HL-60/S4 treated with retinoic acid at 250 ng/mL for 4 days and 3 days (cell line): ENCODE measurements around the gene PAX2.

Experiments used
- in situ Hi-C: fragments of 300-500 bp; cut with MboI; formaldehyde crosslinking; loops from 2 replicates; pipeline ENCODE4 v1.7.0; 2022; ENCODE audit warnings: low sequenced_read_pairs

PAX2 gene

DNA sequence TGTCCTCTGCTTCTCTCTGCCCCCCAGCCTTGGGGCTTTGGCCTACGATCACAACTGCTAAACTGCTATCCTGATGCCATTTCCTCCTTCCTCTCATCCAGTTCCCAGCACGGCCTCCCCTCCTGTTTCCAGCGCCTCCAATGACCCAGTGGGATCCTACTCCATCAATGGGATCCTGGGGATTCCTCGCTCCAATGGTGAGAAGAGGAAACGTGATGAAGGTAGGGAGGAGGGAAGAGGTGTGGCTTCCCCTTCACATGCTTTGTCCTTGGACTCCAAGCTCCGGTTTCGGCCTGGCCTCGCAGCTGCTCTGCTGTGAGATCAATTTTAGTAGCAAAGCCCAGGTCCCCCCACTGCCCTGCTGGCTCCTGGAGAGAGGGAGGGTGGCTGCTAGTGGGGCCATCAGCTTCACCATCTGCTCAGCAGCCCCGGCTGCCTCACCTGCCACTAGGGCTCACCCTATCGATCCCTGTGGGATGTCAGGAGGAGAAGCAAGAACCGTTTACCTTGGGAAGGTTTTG, 35.8 kb downstream of the PAX2 start:
- in situ Hi-C loops: no loop called here

DNA sequence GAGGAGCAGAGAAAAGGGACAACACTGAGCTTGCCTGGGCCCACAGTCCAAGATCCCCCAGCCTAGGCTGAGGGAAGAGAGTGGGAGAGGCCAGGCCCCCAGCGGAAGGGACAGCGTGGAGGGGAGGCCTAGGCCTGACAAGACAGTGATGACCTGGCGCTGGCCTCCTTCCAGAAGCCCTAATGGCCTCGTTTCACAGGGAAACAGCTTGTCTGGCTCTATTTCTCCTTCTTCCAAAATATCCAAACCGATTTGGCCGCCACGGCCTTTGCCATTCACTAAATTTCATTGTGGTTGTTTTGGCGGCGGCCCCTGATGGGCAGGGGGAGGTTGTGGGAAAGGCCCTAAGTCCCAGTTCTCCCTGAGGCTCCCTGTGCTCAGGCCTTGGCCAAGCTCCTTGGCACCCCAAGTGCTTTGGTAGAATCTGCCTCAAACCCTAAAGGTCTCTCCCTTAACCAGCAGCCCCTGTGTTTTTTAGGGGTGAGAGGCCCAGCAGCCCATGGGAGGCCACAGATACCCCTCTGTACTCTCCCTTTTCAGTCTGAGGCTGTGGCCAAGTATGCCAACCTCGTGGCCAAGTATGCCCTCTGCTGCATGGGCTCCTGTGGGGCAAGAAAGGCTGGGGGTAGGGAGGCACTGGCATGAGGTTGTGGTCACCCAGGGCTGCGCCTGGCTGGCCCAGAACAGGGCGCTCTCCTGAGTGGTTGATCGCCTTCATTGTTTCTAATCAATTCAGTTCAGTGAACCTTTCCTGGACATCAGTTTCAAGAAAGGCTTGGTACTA, 37.3 kb downstream of the PAX2 start:
- in situ Hi-C loops: no loop called here

GRCh38 chr10:100784126-100784525, 38.7 kb downstream of the PAX2 start:
- in situ Hi-C loops: no loop called here

DNA sequence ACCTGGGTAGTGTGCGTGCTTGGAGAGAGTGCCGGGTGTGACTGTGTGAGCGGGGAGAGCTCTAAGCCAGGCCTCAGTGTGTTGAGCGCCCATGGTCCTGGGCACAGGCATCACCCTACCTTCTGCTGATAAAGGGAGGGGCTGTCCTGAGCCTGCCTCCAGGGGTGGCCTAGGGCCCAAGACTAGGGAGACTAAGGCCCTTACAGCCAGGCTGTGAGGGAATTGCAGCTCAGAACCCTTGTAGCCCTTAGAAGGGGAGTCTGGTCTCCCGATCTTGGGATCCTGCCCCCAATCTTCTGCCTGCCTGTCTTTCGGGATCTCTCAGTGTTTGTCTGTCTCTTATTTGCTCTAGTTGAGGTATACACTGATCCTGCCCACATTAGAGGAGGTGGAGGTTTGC, 41.2 kb downstream of the PAX2 start:
- in situ Hi-C loops: no loop called here

GRCh38 chr10:100788002-100788903, 42.9 kb downstream of the PAX2 start:
- in situ Hi-C loops: no loop called here

DNA sequence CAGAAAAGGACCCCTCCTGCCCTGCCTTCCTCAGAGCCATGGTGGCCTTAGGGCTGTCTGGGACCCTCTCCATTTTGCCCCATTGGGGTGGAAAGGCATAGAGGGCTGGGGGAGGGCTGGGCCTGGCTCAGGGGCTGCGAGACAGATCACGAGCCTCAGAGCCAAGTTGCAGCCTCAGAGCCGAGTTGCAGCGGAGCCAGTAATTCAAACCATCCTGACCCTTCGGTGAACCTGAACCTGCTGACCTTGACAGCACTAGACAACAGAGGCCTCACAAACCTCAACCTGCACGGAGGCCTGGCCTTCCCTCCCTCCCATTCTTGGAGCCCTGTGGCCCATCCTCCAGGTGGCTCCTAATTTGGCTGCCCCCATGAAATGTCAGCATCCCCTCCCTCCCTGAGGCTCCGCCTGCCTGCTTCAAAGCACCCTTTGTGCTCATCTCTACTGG, 45.4 kb downstream of the PAX2 start:
- in situ Hi-C loops: no loop called here

DNA sequence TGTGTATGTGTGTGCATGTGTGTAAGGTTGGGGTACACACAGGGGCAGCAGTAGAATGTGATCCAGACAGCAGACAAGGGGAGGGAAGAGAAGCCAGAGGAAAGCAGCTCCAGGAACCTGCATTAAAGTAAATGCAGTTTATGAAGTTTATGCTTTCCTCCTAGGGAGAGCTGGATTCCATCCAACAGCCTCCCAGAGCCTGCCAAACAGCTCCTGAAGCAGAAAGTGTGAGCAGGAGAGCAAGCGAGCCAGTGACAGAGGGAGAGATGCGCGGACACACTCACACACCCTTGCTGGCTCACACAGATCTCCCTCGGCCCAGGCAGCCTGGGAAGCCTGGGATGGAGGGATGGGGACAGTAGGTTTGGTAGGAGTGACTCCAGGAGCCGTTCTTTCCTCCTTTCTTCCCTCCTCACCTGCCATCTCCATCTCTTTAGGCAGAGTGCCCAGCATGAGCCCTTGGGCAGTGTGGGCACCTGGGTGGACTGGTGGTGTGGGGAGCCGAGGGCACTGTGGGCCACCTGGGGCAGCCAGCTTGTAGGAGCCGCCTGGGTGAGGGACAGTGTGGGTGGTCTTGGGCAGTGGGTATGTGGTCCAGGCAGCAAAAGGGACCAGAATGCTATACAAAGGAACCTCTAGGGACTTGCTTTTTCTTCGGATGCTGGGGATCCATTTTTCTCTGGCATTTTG, 46.1 kb downstream of the PAX2 start:
- in situ Hi-C loops: no loop called here

- in situ Hi-C loops: no loop called here
Measured at GRCh38 chr10:100792574-100792973, 47.2 kb downstream of the PAX2 start.

- in situ Hi-C loops: no loop called here
Measured at GRCh38 chr10:100793055-100793454, 47.7 kb downstream of the PAX2 start.

DNA sequence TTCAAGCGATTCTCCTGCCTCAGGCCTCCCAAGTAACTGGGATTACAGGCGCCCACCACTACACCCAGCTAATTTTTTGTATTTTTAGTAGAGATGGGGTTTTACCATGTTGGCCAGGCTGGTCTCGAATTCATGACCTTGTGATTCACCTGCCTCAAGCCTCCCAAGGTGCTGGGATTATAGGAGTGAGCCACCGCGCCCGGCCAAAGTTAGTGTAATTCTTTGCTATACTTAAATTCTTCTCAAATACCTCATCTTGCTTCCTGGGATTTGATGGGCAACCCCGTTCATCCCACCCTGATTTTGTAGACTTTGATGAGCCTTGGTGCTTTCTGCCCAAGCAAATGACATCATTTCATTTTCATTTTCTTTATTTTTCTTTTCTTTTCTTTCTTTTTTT, 54.5 kb downstream of the PAX2 start:
- in situ Hi-C loops: no loop called here

GRCh38 chr10:100800931-100801330, 55.5 kb downstream of the PAX2 start:
- in situ Hi-C loops: no loop called here

- in situ Hi-C loops: no loop called here
Measured at GRCh38 chr10:100802196-100802595, 56.8 kb downstream of the PAX2 start.

DNA sequence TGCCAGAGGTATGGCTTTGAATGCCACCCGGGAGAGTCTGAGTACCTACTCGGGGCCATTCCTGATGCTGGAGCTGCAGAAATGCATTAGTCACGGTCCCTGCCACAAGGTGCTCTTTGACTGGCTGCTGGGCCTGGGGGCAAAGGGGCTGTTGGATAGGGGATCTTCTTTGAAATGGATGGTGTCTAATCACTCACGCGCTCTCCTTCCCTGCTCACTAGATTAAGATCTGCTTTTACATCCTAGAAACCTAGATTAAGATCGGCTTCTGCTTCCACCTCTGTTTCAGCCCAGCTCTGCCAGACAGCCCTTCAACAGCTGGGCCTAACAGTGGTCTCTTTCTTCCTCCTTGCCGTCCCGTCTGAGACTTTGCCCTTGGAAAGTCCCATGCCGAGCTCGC, 57.2 kb downstream of the PAX2 start:
- in situ Hi-C loops: no loop called here

DNA sequence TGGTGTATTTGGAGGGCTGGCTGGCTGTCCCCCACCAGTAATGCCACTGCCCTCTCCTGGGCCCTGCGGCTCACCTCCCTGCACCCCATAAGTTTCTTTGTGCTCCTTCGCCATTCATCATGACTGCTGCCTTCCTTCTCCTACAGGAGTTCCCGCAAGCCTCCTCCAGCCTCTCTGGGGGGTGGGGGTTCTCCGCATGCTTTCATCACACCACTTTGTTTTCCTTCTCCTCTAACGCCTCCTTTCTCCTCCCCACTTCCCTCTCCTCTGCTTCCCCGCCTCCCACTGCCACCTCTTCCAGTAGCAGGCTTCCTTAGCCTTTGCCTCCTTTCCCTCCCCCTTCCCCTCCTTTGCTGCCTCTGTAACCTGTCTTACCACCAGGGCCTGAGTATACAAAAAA, 58.1 kb downstream of the PAX2 start:
- in situ Hi-C loops: no loop called here

DNA sequence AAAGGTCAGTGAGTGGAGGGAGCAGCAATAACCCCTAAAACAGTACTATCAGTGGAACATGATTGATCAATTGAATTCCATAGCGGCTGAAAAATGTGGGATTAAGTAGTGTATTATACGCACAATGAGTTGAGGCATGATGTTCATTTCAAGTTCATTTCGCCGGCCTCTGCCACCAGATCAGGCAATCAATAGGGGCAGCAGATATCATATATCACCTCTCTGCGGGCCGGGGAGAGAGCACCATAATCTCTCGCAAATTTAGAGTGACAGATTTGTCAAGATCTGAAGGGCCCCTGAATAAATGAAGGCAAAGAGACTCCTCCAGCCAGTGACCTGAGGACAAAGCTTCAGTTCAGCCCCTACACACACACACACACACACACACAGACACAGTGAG, 58.5 kb downstream of the PAX2 start:
- in situ Hi-C loops: no loop called here

DNA sequence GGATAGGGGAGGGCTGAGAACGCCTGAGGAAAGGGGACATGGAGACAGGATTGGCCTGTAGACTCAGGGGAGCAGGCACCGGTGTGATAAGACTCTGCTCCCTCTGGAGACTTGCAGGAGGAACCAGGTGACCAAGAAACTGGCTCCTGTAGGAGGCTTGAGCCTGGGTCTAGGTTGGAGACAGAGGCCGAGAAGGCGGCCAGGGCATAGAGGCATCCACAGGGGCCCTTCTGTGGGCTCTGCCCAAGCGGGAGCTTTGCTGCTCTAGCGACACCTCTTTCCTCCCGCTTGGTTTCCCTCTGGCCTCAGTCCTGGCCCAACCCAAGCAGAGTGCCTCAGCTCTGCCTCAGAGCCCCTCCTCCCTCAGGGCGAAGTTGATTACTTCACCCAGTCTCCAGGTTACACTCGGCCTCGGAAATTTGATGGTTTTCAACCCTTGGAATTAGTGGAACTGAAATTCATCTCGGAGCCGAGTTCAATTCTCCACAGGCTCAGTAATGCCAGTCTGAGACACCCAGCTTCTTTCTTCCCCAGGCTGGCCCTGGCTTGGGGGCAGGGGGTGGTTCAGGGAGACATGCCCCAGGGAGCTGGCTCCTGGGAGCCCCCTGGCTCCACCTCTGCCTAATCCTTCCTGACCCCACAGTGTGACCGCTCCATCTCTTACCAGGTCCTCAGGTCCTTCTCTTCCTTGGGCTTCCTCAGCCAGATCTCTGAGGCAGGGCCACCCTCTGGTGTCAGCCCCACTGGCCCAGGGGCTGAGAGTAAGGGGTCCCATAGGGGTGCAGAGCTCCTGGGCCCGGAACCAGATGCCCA, 60.4 kb downstream of the PAX2 start:
- in situ Hi-C loops: no loop called here

DNA sequence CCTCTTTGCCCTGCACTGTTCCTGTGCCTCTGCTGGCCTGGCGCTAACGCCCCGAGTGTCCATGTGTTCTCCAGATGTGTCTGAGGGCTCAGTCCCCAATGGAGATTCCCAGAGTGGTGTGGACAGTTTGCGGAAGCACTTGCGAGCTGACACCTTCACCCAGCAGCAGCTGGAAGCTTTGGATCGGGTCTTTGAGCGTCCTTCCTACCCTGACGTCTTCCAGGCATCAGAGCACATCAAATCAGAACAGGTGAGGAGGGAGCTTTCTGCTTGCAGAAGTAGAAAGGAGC, 60.9 kb downstream of the PAX2 start:
- in situ Hi-C loops: no loop called here

- in situ Hi-C loops: no loop called here
Measured at GRCh38 chr10:100807241-100807951, 62.0 kb downstream of the PAX2 start.

GRCh38 chr10:100808876-100809275, 63.5 kb downstream of the PAX2 start:
- in situ Hi-C loops: no loop called here
